IPS-18c (cell line): ENCODE measurements around the gene CUX1.

Experiments
- H3K4me3 ChIP-seq: 2 replicates; pipeline ENCODE4 v1.7.0; 2013; ENCODE audit warnings: low read depth, mild to moderate bottlenecking, low read length, moderate library complexity; ENCODE audit not compliant: insufficient read depth
- H3K9me3 ChIP-seq: one replicate; pipeline ENCODE4 v1.6.1; 2013; ENCODE audit warnings: mild to moderate bottlenecking, low read length, moderate library complexity; ENCODE audit not compliant: control insufficient read depth, insufficient read depth

CUX1 gene

DNA sequence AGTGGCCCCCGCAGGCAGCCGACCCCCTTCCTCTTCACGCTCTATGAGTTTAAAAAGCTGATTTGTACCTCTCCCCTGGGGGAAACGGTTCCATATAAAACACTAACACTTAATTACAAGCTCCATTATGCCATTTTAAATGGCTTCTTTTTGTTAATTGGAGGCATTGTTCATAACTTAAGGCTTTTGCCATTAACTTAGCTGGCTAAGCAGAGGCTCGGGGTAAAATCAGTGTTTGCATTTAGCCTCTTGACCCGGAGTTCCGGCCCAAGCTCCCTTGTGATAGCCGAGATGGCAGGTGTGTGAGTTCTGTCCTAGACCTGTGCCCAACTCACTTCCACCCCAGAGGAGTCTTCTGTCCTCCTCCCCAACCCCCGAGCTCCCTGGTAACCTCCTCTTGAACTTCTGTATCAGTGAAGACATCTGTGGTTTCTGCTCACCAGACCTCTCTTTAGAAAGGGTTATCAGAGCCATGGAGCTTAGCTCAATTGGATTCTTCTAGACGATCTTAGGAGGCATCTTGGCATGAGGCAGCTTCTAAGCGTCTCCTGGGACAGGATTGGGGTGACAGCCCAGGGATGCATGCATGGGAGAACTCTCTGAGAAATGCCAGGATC, 435.0 kb downstream of the CUX1 start:
- H3K9me3 ChIP-seq, result no peaks in the 10 kb centered on the region
- H3K4me3 ChIP-seq, result no peak overlapping the region

DNA sequence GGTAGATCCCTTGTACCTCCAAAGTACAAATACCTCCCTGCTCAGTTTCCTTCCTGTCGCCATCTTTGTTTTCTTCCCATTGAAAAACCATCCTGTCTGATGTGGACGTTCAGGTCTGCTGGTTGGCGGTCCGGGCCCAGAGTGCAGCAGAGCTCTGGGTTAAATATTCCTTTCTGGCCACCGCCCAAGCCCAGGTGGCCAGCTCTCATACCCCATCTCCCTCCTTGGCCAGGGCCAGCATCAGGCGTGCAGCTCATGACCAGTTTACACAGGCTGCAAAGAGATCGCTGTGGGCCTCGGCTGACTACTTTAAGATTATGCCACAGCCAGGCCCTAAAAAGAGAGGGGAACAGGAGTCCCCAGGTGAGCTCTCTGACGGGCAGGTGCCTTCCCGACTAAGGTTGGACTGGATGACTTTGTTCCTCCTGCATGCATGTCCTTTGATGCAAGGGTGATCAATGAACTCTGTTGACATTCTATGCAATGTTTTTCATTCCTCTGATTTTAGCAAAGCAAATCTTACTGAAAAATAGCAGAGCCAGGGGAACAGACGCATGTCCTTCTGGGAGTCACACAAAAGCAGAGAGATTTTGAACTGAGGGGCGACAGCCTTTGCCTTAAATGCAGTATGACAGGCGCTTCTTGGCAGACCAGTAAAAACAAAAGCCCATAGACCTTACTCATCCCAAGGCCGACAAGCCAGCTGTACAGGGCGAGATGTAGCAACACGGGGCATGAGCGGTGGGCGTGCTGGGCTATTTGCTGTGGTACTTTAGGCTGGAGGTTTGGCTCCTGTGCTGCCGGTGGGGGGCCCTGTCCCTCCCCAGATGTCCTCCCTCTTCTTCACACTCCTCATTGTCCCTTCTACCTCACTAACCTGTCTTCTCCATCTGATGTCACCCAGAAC, 435.9 kb downstream of the CUX1 start:
- Histone ChIP-seq H3K4me3 (no peak overlapping the region), H3K9me3 (no peaks in the 10 kb centered on the region)

DNA sequence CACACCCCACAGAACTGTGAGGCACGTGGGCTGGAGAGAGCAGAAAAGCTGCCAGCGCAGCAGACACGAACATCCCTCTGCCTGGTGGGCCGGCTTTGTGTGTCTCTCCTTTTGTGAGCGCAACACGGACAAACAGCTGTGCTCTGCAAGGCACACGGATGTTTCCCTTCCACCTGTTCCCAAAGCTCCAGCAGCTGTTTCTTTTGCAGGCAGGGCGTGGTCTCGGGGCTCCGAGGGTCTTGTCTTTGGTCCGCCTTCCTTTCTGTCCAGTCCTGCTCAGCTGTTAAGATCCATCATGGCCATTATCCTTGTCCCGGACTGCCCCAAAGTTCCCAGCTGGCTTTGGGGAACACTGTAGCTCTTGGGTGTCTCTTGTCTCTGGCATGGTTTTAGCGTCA, 436.5 kb downstream of the CUX1 start:
- Histone ChIP-seq H3K4me3 (no peak overlapping the region), H3K9me3 (no peaks in the 10 kb centered on the region)

DNA sequence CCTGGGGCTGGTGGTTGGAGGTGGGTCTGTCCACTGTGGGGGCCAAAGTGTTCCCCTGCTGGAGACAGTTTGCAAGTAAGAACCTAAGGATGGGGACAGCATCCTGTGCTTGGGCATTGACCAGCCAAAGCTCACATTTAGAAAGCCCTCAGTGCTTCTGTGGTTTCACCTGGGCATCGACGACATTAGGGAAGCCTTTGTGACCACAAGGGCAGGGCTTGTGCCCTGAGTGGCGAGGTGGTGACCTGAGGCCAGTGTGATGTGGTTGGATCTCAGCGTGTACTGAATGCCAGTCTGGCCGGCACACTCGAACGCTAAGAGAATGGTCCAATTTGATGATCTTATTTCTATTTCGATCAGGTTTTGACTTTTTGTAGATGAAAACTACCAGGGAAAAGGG, 437.1 kb downstream of the CUX1 start:
- H3K4me3 ChIP-seq, result no peak overlapping the region
- no peaks in the 10 kb centered on the region for H3K9me3 ChIP-seq

DNA sequence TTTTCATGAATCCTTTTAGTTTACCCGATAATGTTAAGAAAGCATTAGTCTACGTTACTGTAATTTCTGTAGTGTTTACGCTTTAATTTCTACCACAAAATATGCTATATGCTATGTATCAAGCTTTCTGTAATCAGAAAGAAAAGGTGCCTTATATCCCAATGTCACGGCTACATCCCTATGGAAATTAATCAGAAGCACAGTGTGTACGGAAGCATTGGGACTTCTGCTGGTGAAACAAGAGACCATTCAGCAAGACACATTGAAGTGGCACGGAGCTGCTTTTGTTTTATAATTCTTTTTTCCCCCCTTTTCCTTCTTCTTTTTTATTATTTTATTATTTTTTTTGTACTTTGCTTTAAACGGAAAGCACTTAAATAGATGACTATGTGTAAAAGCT, 438.1 kb downstream of the CUX1 start:
- no peaks in the 10 kb centered on the region for H3K9me3 ChIP-seq
- H3K4me3 ChIP-seq, result no peak overlapping the region

DNA sequence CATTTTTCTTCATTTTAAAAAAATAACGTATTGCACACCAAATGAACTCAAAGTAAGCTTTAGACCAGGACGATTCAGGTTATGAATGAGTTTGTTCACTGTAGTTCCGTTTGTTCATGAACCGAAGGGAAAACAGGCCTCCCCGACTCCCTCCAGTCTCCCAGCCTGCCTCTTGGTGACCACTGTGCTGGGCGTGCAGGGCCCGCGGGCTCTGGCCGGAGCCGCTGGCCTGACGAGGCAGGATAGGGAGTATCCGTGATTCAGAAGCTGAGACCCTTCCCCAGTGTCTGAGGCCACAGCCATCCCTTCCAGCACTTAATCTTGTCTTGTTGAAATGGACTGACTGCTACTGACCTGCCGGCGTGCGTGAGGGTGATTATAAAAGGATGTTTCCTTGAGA, 438.5 kb downstream of the CUX1 start:
- Histone ChIP-seq H3K9me3 (no peaks in the 10 kb centered on the region), H3K4me3 (no peak overlapping the region)

DNA sequence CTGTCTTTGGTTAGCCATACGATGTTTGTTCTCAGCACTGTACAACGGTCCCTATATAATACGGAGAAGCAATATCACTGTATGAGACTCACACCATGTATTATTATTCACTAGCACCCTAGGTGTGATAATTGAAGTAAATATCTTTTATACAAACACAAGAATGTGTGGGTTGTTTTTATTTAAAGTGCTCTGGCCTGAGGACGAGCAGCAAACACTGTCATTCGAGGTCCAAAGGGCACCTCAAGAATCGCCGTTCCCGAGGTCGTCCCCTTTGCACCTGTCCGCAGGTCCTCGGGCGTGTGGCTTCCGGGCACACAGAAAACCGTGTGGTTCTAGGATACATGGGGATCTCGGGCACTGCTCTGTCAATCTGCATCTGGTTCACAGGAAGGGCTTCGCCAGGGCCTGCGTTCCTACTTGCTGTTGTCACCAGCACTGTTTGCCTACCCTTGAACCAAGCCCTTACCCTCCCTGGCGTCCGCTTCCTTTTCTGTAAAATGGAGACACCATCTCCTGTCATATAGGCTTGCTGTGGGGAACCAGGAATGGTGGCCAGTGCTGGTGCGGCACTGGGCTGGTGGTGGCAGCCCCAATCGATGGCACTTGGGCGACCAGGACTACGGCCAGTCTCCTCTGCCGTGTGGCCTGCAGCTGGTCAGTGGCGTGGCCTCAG, 440.8 kb downstream of the CUX1 start:
- Histone ChIP-seq H3K4me3 (no peak overlapping the region), H3K9me3 (no peaks in the 10 kb centered on the region)

DNA sequence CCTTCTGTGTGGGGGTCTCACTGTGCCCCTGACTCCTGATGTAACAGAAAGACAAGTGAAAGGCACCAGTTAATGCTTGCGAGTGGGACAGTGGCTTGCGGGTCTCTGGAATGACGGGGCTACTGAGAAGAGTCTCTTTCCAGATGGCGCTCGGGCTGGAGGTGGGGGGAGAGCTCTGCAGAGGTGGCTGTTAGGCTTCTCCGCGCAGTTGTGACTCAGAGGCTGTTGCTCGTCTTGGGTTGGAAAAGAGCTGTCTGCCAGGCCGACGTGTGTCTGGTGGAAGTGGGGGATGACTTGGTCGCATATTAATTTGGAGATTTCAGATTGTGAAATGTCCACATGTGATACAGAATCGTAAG, 441.3 kb downstream of the CUX1 start:
- no peak overlapping the region for H3K4me3 ChIP-seq
- no peaks in the 10 kb centered on the region for H3K9me3 ChIP-seq

DNA sequence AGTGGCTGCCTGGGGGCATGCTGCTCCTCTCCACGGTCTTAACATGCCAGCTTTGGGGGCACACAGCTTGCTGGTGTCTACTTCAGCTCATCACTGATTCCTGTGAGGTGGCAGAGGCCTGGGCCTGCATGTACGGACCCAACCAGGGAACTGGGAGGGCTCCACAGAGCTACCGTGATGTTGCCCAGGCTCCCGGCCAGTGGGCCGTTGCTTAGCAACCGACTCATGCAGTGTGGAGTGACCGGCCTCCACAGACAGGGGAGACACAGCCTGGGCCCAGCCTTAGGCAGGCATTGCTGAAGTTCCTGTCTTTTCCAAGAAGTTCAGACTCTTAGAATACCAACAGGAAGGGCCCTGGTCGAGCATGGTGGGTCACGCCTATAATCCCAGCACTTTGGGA, 443.4 kb downstream of the CUX1 start:
- no peaks in the 10 kb centered on the region for H3K9me3 ChIP-seq
- no peak overlapping the region for H3K4me3 ChIP-seq

DNA sequence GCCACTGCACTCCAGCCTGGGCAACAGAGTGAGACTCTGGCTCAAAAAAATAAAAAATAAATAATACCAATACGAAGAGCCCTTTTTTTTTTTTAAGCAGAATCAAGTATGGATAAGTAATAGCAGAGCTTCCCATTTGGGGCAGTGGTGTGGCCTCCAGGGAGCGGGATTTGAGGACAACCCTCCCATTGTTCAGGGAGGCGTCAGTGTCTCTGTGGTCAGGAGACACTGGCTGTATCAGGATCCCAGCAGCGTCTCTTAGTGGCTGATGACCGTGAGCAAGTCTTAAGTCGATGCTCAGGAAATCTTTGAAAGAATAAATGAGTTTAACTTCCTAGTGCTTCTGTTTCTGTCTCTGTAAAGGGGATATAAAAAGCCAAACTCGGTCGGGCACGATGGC, 444.0 kb downstream of the CUX1 start:
- H3K9me3 ChIP-seq, result no peaks in the 10 kb centered on the region
- no peak overlapping the region for H3K4me3 ChIP-seq

DNA sequence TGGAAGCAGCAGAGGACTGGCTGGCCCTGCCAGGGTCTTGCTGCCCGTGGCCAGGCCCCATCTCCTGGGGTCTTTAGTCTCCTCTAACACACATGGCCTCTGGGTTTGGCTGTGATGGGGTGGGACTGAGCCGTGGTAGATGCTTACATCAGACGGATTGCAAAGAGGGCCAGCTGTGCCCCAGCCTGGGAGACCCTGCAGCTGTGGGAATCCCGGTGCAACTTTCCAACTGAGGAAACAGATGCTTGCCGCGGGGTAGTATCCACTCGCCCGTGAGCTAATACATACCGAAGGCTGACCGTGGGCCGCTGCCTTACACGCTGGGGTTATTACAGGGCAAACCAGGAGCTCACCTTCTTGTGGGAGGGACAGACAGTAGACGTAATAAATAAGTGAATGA, 445.1 kb downstream of the CUX1 start:
- no peak overlapping the region for H3K4me3 ChIP-seq
- no peaks in the 10 kb centered on the region for H3K9me3 ChIP-seq

DNA sequence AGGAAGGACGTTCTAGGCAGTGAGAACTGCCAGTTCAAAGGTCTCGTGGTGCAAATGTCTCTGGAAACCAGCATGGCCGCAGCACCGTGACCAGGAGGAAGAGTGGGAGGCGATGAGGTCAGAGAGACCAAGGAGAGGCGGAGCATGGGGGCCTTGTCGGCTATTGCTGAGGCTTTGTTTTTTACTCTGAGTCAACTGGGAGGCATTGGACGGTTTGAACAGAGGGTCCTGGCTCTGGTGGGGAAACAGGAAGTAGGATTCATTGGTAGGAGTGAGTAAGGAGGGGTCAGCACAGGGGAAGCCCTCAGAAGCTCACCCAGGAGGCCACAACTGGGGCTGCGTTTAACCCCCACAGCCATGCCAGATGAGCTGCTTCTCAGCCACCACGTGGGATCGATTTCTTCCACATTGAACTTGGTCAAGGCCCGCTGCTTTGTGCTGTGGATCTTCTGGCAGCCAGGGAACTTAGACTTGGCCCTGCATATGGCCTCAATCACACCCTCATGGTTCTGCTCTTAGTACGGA, 447.0 kb downstream of the CUX1 start:
- no peak overlapping the region for H3K4me3 ChIP-seq
- no peaks in the 10 kb centered on the region for H3K9me3 ChIP-seq

DNA sequence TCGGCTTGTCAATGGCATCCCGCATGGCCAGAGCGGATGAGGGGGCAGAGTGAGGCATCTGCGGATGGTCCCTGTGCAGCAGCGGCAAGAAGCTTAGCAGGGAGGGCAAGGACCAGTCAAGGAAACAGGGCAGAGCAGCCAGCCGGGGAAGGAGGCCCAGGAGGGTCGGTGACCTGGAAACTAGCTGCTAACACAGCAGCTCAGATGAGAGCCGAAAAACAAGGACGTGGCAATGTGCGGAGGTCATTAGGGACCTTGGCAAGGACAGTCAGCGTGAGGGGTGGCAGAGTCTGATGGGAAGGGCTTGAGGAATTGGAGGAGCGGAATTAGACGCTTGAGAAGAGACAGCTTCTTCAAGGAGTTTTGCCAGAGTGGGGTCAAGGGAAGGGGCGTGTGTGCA, 449.1 kb downstream of the CUX1 start:
- no peaks in the 10 kb centered on the region for H3K9me3 ChIP-seq
- H3K4me3 ChIP-seq, result no peak overlapping the region

DNA sequence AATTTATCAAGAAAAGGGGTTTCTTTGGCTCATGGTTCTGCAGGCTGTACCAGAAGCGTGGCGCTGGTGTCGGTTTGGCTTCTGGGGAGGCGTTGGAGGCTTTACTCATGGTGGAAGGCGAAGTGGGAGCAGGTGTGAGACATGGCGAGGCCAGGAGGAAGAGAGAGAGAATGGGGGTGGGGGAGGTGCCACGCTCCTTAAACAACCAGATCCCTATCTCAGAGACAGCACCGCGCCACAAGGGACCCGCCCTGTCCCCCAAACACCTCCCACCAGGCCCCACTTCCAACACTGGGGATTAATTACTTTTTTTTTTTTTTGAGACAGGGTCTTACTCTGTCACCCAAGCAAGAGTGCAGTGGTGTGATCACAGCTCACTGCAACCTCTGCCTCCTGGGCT, 451.2 kb downstream of the CUX1 start:
- no peak overlapping the region for H3K4me3 ChIP-seq
- H3K9me3 ChIP-seq, result no peaks in the 10 kb centered on the region

DNA sequence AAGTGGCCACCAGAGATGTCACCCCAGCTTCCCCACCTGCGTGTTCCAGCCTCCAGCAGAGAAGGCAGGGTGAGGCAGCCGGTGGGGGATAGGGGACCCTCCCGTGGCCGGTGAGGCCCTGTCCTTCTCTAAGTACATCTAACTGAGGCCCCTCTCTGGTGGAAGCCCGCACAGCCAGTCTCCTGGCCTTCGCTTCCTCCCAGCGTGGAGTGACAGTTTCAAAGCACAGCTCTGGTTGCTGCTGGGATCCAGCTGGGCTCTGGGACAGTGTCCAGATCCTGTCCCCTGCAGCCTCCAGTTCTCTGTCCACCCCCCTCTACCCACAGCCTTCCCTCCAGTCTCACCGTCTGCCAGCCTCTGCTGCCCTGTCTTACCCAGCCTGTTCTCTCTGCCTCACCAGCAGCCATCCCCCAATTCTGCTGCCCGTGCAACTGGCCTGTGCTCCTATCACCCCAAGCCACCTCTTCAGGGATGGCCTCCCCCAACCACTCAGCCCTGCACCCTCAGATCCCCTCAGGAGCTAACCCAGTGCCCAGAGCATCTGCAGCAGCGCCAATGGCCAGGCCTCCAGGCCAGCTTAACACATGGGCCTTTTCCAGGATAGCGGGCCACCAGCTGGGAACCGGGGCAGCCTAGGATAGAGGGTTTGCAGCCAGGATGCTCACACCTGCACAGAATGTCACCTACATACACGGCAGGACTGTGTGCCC, 452.9 kb downstream of the CUX1 start:
- H3K4me3 ChIP-seq, result no peak overlapping the region

DNA sequence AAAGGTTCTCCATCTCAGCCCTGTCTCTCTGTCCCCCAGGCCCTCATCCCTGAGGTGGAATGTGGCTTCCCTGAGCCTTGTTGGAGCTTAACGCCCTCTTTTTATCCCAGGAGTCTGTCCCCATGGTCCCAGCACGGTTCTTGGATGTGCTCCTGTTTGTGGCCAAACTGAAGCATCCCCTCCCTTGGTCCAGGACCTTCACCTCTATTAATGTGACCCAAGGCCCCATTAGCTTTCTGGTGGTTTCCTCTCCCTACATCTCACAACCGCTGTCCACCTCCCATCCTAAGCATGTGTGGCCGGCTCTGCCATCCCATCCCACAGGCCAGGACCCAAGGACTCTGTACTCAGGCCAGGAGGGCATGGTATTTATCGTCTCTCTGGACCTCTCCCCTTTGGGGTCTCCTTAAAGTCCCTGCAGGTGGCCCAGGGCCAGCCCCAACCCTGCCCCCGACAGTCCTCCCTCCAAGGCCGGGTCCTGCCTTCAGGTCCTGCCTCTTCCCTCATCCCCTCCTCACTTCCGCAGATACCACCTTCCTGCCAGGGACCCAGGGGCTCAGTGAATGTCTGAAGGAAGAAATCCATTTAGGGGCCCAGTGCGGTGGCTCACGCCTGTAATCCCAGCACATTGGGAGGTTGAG, 453.9 kb downstream of the CUX1 start:
- H3K4me3 ChIP-seq, result no peak overlapping the region
- no peaks in the 10 kb centered on the region for H3K9me3 ChIP-seq

More for the DNA sequence above, 452.9 kb downstream of the CUX1 start:
- no peaks in the 10 kb centered on the region for H3K9me3 ChIP-seq
